K562 (cell line): ENCODE results near the gene EGFL7. TPM values are rescaled to one million over a fixed set of nuclear protein-coding genes. Genes with fewer than 3 reads are reported as not detected.
A peak's percentile ranks its signal among the peaks of the same experiment; 100 is the strongest.

Source experiments
- ATAC-seq: fragments of 200-7000 bp; cut with Tn5 transposase; 3 replicates; pipeline ENCODE4 v1.9.1; 2020; ENCODE audit warnings: moderate library complexity
- BruUV-seq: library from RNA; stranded (reverse); fragments of 400-500 nt; replicated peaks from 2 replicates; lab custom pipeline; 2021; lab: Mats Ljungman, UMichigan
- CTCF ChIA-PET: fragments of 300-600 bp; formaldehyde crosslinking; extraction: SDS; loops from one replicate; lab custom pipeline; 2021; ENCODE audit warnings: low intra/inter-chr PET ratio; lab: Yijun Ruan, JAX
- POLR2A ChIA-PET: fragments of 300-600, 350-650 bp; sonication (Branson Sonifier 250); formaldehyde crosslinking; extraction: SDS; loops from one replicate; lab custom pipeline; 2021; ENCODE audit warnings: antibody characterized with exemption, inconsistent platforms; lab: Yijun Ruan, JAX
- DNase-seq, 4 experiments: peaks; one replicate each; pipeline versions ENCODE4 v3.0.0 to v3.0.0-alpha.2; 2011 to 2018; ENCODE audit warnings: low spot score in 3 of 4, mixed read lengths in 3 of 4; ENCODE audit errors: extremely low read depth in 1 of 4
- FAIRE-seq: peaks from 2 replicates; lab custom pipeline; 2011; peaks lifted over from hg19 to GRCh38; lab: Jason Lieb, UNC
- H2AFZ ChIP-seq: 2 replicates; pipeline ENCODE4 v1.6.0; 2011; ENCODE audit warnings: low read depth, low read length, control low read depth, inconsistent platforms
- H3K27ac ChIP-seq: fragments of 200-600 bp; 3 replicates; pipeline ENCODE4 v1.8.0; 2011; ENCODE audit warnings: low read depth, mild to moderate bottlenecking, control low read depth, inconsistent platforms, low read length, moderate library complexity, mixed read lengths; ENCODE audit errors: extremely low read depth
- H3K27me3 ChIP-seq, 2 experiments: fragments of 300-600 bp in 1 of 2; 2 replicates in 1 of 2; 3 replicates in 1 of 2; pipeline versions ENCODE4 v1.6.0 to v1.8.0; 2011; ENCODE audit warnings: inconsistent platforms in 2 of 2, low read length in 2 of 2, mild to moderate bottlenecking in 1 of 2, mixed read lengths in 1 of 2, moderate library complexity in 1 of 2; ENCODE audit not compliant: control insufficient read depth in 2 of 2, insufficient read depth in 2 of 2
- H3K36me3 ChIP-seq: fragments of 300-600 bp; 3 replicates; pipeline ENCODE4 v1.8.0; 2011; ENCODE audit warnings: mild to moderate bottlenecking, low read length, inconsistent platforms; ENCODE audit not compliant: control insufficient read depth, insufficient read depth
- H3K4me1 ChIP-seq, 2 experiments: fragments of 200-600 bp in 1 of 2; replicated peaks in 1 of 2; 2 replicates in 1 of 2; 3 replicates in 1 of 2; pipeline versions ENCODE4 v1.5.1 to v1.8.0; 2011; ENCODE audit warnings: inconsistent platforms in 2 of 2, low read length in 2 of 2, mild to moderate bottlenecking in 1 of 2, mixed read lengths in 1 of 2, moderate library complexity in 1 of 2; ENCODE audit not compliant: control insufficient read depth in 2 of 2, insufficient read depth in 2 of 2
- H3K4me2 ChIP-seq: 2 replicates; pipeline ENCODE4 v1.6.1; 2011; ENCODE audit warnings: low read length, control low read depth, inconsistent platforms, mixed read lengths; ENCODE audit not compliant: insufficient read depth
- H3K4me3 ChIP-seq: fragments of 200-600 bp; sonication (generic), shearing (Covaris generic); 2 replicates; pipeline ENCODE4 v1.5.1; 2016; ENCODE audit warnings: control low read depth, inconsistent platforms
- H3K79me2 ChIP-seq: fragments of 200-600 bp; 3 replicates; pipeline ENCODE4 v1.8.0; 2011; ENCODE audit warnings: low read length, inconsistent platforms; ENCODE audit not compliant: control insufficient read depth, insufficient read depth
- H3K9ac ChIP-seq, 2 experiments: 2 replicates each; pipeline versions ENCODE4 v1.6.0 to v1.6.1; 2011; ENCODE audit warnings: low read depth in 2 of 2, low read length in 2 of 2, control low read depth in 1 of 2, inconsistent platforms in 1 of 2, mild to moderate bottlenecking in 1 of 2, mixed read lengths in 1 of 2; ENCODE audit not compliant: insufficient read depth in 1 of 2
- H3K9me1 ChIP-seq: one replicate; pipeline ENCODE4 v1.6.0; 2011; ENCODE audit warnings: inconsistent platforms, mild to moderate bottlenecking, low read length, moderate library complexity; ENCODE audit not compliant: control insufficient read depth, insufficient read depth
- H3K9me3 ChIP-seq: replicated peaks from 2 replicates; pipeline ENCODE4 v1.5.1; 2011; ENCODE audit warnings: low read depth, low read length, inconsistent platforms; ENCODE audit not compliant: control insufficient read depth, insufficient read depth
- H4K20me1 ChIP-seq: replicated peaks from 2 replicates; pipeline ENCODE4 v1.6.1; 2011; ENCODE audit warnings: low read length, inconsistent platforms, mixed read lengths; ENCODE audit not compliant: control insufficient read depth, insufficient read depth
- EGR1 ChIP-seq: fragments of 450-650 bp; conservative IDR thresholded peaks from 2 replicates; pipeline ENCODE4 v1.6.1; 2017; ENCODE audit warnings: mild to moderate bottlenecking
- ELF1 ChIP-seq: fragments of 200-800 bp; sonication (Bioruptor generic); IDR thresholded peaks from 2 replicates; pipeline ENCODE4 v1.6.1; 2016; ENCODE audit warnings: missing genetic modification characterization, missing compliant biosample characterization
- KDM5B ChIP-seq: fragments of 200-600 bp; sonication (generic); IDR thresholded peaks from 2 replicates; pipeline ENCODE4 v1.6.1; 2012; ENCODE audit warnings: low read depth, mild to moderate bottlenecking, moderate library complexity, low read length, control low read depth, inconsistent platforms; ENCODE audit not compliant: insufficient replicate concordance
- MED1 ChIP-seq: sonication (generic); formaldehyde crosslinking; IDR thresholded peaks from 2 replicates; pipeline ENCODE4 v1.8.1; 2023; ENCODE audit warnings: missing genetic modification reagents, borderline replicate concordance
- MTA1 ChIP-seq: fragments of 450-650 bp; IDR thresholded peaks from 2 replicates; pipeline ENCODE4 v1.6.1; 2017; ENCODE audit warnings: borderline replicate concordance
- RBBP5 ChIP-seq: fragments of 200-600 bp; sonication (generic); IDR thresholded peaks from 2 replicates; pipeline ENCODE4 v1.6.1; 2012; ENCODE audit warnings: borderline replicate concordance, mild to moderate bottlenecking, low read length, control low read depth, inconsistent platforms; ENCODE audit not compliant: insufficient read depth, poor library complexity, severe bottlenecking
- RBM39 ChIP-seq: fragments of 200-400 bp; formaldehyde crosslinking; optimal IDR thresholded peaks from 2 replicates; pipeline ENCODE3; 2018; ENCODE audit warnings: low read depth, low read length
- SAFB ChIP-seq: fragments of 200-400 bp; formaldehyde crosslinking; IDR thresholded peaks from 2 replicates; pipeline ENCODE4 v1.6.1; 2017; ENCODE audit warnings: low read depth, low read length, borderline replicate concordance
- SRSF7 ChIP-seq: fragments of 200-400 bp; formaldehyde crosslinking; optimal IDR thresholded peaks from 2 replicates; pipeline ENCODE3; 2017; ENCODE audit warnings: mild to moderate bottlenecking, low read depth, low read length
- TCF7 ChIP-seq: sonication (generic); IDR thresholded peaks from 2 replicates; pipeline ENCODE4 v1.6.1; 2016; ENCODE audit warnings: antibody characterized with exemption, borderline replicate concordance
- ZBTB7A ChIP-seq: IDR thresholded peaks from 2 replicates; pipeline ENCODE4 v1.6.1; 2011; ENCODE audit warnings: low read depth, mild to moderate bottlenecking, low read length, moderate library complexity, borderline replicate concordance; ENCODE audit not compliant: control insufficient read depth
- ZNF311 ChIP-seq: fragments of 250-450 bp; sonication (Bioruptor Pico); IDR thresholded peaks from 2 replicates; pipeline ENCODE4 v1.4.0; 2020; ENCODE audit warnings: mild to moderate bottlenecking, moderate library complexity
- ZNF445 ChIP-seq: fragments of 250-450 bp; sonication (Bioruptor Pico); IDR thresholded peaks from 2 replicates; pipeline ENCODE4 v1.4.0; 2020; ENCODE audit warnings: low read depth, mild to moderate bottlenecking, moderate library complexity
- ZNF57 ChIP-seq: fragments of 450-650 bp; formaldehyde crosslinking; IDR thresholded peaks from 2 replicates; pipeline ENCODE4 v1.4.0; 2020; ENCODE audit warnings: mild to moderate bottlenecking, moderate library complexity
- WGBS: fragments of 100-300 bp; shearing (Covaris generic); methylation state at CpG from one replicate; pipeline ENCODE4 v1.1.6; 2016; ENCODE audit warnings: low coverage, mixed read lengths; ENCODE audit not compliant: insufficient coverage; ENCODE audit errors: missing lambda C conversion rate; 5-methylcytosine and 5-hydroxymethylcytosine counted together
- in situ Hi-C: fragments of 300-500 bp; cut with MboI; formaldehyde crosslinking; loops from 4 replicates; pipeline ENCODE4 v1.15.0; 2018; ENCODE audit warnings: inconsistent platforms, mixed read lengths
- intact Hi-C: fragments of 100-400 bp; cut with micrococcal nuclease; formaldehyde crosslinking; loops from 2 replicates; pipeline ENCODE4 v1.14.2; 2022
- polyA plus RNA-seq, 8 experiments: library from polyadenylated mRNA; depleted of rRNA in 4 of 8; stranded (reverse) in 5 of 8; unstranded in 3 of 8; fragments of >200 nt; fragmentation: Nextera tagmentation in 2 of 8; fragmentation: Illumina TruSeq in 1 of 8; extraction: Ambion mirVana in 2 of 8; extraction: Trizol in 1 of 8; gene quantifications; 2 replicates each; pipeline versions ENCODE4 v1.2.1 to v1.2.3, GENCODE V29; 2011 to 2014; ENCODE audit warnings: inconsistent platforms in 1 of 8, missing spikeins in 1 of 8
- total RNA-seq, 7 experiments: library from RNA; depleted of rRNA in 6 of 7; stranded (reverse); fragments of >200 nt in 6 of 7; fragmentation: Illumina TruSeq in 2 of 7; extraction: Trizol in 2 of 7; gene quantifications; 2 replicates each; pipeline versions ENCODE4 v1.2.1 to v1.2.3, GENCODE V29; 2011 to 2021; ENCODE audit warnings: low replicate concordance in 1 of 7
- TF ChIP-seq, protein P1 (sequence below): fragments of 250-450 bp; sonication (Bioruptor Pico); IDR thresholded peaks from 2 replicates; pipeline ENCODE4 v1.8.0; 2021; ENCODE audit warnings: borderline replicate concordance, mild to moderate bottlenecking, moderate library complexity; ENCODE audit not compliant: poor library complexity, severe bottlenecking
- TF ChIP-seq, protein P2 (sequence below): sonication (generic); formaldehyde crosslinking; IDR thresholded peaks from 2 replicates; pipeline ENCODE4 v1.8.1; 2023; ENCODE audit warnings: mild to moderate bottlenecking, missing genetic modification reagents, moderate library complexity

Gene EGFL7
- total and polyA plus RNA-seq, 9 of the 15 experiments (the other 6 are each of a cell fraction or from before 2014, with no cell fraction given), result 1.5 to 286 (median 55.5) TPM

DNA sequence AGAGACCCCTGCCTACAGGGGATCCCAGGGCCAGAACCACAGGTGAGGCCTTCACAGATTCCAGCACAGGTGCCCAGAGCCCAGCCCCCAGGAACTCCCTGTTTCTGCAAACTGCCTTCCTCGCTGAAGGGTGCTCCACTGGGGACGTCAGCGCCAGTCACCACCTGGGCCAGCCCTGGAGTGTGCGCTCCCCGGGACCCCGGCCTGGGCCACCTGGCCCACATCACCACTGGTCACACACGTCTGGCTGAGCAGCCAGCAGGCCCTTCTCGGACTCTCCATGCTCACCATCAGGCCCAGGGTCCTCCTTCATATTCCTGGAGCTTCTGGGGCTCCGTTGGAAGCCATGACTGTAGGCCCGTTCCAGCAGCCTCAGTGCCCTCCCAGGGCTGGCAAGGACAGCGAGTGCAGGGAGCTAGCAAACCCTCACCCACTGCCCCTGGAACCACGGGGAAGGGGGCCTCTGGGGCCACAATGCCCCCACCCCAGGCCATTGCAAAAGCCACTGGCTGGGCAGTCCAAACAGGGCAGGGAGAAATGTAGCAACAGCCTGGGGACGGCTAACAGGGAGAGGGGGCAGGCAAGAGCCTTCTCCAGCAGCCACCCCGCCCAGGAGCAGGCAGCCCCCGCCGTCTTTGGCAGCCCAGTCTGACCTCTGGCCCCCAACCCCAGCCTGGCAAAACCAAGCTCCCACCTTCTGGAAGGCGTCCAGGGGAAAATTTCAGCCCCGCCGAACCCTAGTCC lies 23.2 kb downstream of the EGFL7 start:
- Histone ChIP-seq H3K9me3 (no peaks in the 10 kb centered on the region), H4K20me1 (peaks cover 6% of the 10 kb centered on the region; the same call in 1 of the 2 replicates), H3K27ac (peak overlapping the region; percentile 95), H3K4me1 (peaks cover 6 to 81% of the 10 kb centered on the region in 2 experiments; a peak in 4 of 5 replicates), H3K36me3 (peaks cover 20% of the 10 kb centered on the region; the same call in 1 of the 3 replicates), H3K27me3 (no peaks in the 10 kb centered on the region), H3K9ac (peak overlapping the region; percentile 82 to 98), H2AFZ (no peak overlapping the region), H3K9me1 (peaks cover 6% of the 10 kb centered on the region), H3K79me2 (peaks cover 54% of the 10 kb centered on the region), H3K4me3 (peak overlapping the region; percentile 81), H3K4me2 (peak overlapping the region; percentile 76)
- in situ Hi-C loops (no loop called here), intact Hi-C loops (no loop called here)
- DNase-seq (peak; percentile 41 to 45 (median 44)), FAIRE-seq (no peak), ATAC-seq (peak; percentile 28; the same call in 2 of the 3 replicates)
- POLR2A ChIA-PET, result interaction anchor here (0.6 to 2.1 kb wide), 7 partner anchors 9 to 363 kb away, joined by 3 to 7 read pairs (median 3); no protein-coding TSS in a partner anchor
- CTCF ChIA-PET, result no interaction called here
- WGBS, result 32% methylated on average over 15 of the region's 19 CpGs
- no TSS peak for BruUV-seq
- TF ChIP-seq ELF1 (no peak), ZNF57 (CRISPR knock-in tag) (no peak), ZBTB7A (peak; percentile 21; the same call in 1 of the 2 replicates), MED1 (CRISPR knock-in tag) (0 out of 2 replicates have a peak, but pooled peaks have one; percentile 61), ZNF445 (CRISPR knock-in tag) (no peak), RBBP5 (peak; percentile 4), KDM5B (peak; percentile 43), EGR1 (no peak), ZNF311 (CRISPR knock-in tag) (no peak), MTA1 (no peak), SAFB (no peak), RBM39 (no peak), SRSF7 (no peak), TCF7 (no peak)
- TF ChIP-seq, protein P1, sequence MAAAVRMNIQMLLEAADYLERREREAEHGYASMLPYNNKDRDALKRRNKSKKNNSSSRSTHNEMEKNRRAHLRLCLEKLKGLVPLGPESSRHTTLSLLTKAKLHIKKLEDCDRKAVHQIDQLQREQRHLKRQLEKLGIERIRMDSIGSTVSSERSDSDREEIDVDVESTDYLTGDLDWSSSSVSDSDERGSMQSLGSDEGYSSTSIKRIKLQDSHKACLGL (CRISPR knock-in tag), result no peak
- TF ChIP-seq, protein P2, sequence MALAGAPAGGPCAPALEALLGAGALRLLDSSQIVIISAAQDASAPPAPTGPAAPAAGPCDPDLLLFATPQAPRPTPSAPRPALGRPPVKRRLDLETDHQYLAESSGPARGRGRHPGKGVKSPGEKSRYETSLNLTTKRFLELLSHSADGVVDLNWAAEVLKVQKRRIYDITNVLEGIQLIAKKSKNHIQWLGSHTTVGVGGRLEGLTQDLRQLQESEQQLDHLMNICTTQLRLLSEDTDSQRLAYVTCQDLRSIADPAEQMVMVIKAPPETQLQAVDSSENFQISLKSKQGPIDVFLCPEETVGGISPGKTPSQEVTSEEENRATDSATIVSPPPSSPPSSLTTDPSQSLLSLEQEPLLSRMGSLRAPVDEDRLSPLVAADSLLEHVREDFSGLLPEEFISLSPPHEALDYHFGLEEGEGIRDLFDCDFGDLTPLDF (CRISPR knock-in tag), result no peak
